ENCODE measurements around the gene GFI1B. TPM values are rescaled to one million over a fixed set of nuclear protein-coding genes. Genes with fewer than 3 reads are reported as not detected.

GFI1B gene
- total RNA-seq, 4 donors from 2014 or later = 0.13 to 0.38 TPM; not detected in 2

GRCh38 chr9:132942541-132943182 lies 35.8 kb upstream of the GFI1B start:
- no peak for DNase-seq (ENCODE audit: low spot score in 2 of 2)
- H3K4me3 ChIP-seq (ENCODE audit: low read depth, poor library complexity, severe bottlenecking) = no peak overlapping the region
- 29 to 33% methylated on average over 5 of the region's 5 CpGs for WGBS, 2 donors
- intact Hi-C loops (cut with DNase I; ENCODE audit: low total_unique reads) = no loop called here
- TF ChIP-seq CTCF (IDR thresholded peaks at IDR 0.05) (no peak), POLR2A (IDR thresholded peaks at IDR 0.05) (no peak)

- TF ChIP-seq CTCF (IDR thresholded peaks at IDR 0.05) (no peak), POLR2A (IDR thresholded peaks at IDR 0.05) (no peak)
- H3K4me3 ChIP-seq (ENCODE audit: low read depth, poor library complexity, severe bottlenecking) = peak overlapping the region; percentile 98
- no peak for DNase-seq (ENCODE audit: low spot score in 2 of 2)
- intact Hi-C loops (cut with DNase I; ENCODE audit: low total_unique reads) = no loop called here
- WGBS, 2 donors = 1 to 3% methylated on average over 17 to 25 of the region's 25 CpGs
Observed at GRCh38 chr9:132943651-132944293, 34.7 kb upstream of the GFI1B start.

- TF ChIP-seq POLR2A (IDR thresholded peaks at IDR 0.05) (peak in 1 of 2 donors; percentile 73), CTCF (IDR thresholded peaks at IDR 0.05) (no peak)
- intact Hi-C loops (cut with DNase I; ENCODE audit: low total_unique reads) = no loop called here
- peak; percentile 96 to 99 for DNase-seq (ENCODE audit: low spot score in 2 of 2)
- 1% methylated on average over 49 to 65 of the region's 72 CpGs for WGBS, 2 donors
- peak within 1 kb of the TSS; percentile 98 for H3K4me3 ChIP-seq (ENCODE audit: low read depth, poor library complexity, severe bottlenecking)
Observed at GRCh38 chr9:132944294-132945185, 34.0 kb upstream of the GFI1B start, which contains the start of gene TSC1. TSC1 (minus strand) TSS chr9:132944616; CDS start chr9:132928872, 15,744 bp downstream.

GRCh38 chr9:132945186-132946130 lies 33.0 kb upstream of the GFI1B start:
- DNase-seq (ENCODE audit: low spot score in 2 of 2) = no peak
- intact Hi-C loops (cut with DNase I; ENCODE audit: low total_unique reads) = no loop called here
- TF ChIP-seq CTCF (IDR thresholded peaks at IDR 0.05) (no peak), POLR2A (IDR thresholded peaks at IDR 0.05) (no peak)
- H3K4me3 ChIP-seq (ENCODE audit: low read depth, poor library complexity, severe bottlenecking) = peak overlapping the region; percentile 30
- WGBS, 2 donors = 61 to 64% methylated on average over 22 to 23 of the region's 23 CpGs

- intact Hi-C loops (cut with DNase I; ENCODE audit: low total_unique reads) = no loop called here
- DNase-seq (ENCODE audit: low spot score in 2 of 2) = no peak
- no peak overlapping the region for H3K4me3 ChIP-seq (ENCODE audit: low read depth, poor library complexity, severe bottlenecking)
- TF ChIP-seq CTCF (IDR thresholded peaks at IDR 0.05) (no peak), POLR2A (IDR thresholded peaks at IDR 0.05) (no peak)
- 29 to 51% methylated on average over 3 of the region's 3 CpGs for WGBS, 2 donors
Observed at GRCh38 chr9:132946211-132946610, 32.3 kb upstream of the GFI1B start.

All from lower leg skin (tissue), 4 donors.